Stimulated activated CD8-positive, alpha-beta memory T cell treated with anti-CD3 and anti-CD28 coated beads, Interleukin-15, amount 100 ng/mL, for 48 hours (primary cell): ENCODE measurements around the gene SOX6.

Experiments used
- DNase-seq, 2 donors: peaks; one replicate each; pipeline ENCODE4 v3.0.0-alpha.2; 2020; ENCODE audit warnings: low read depth in 2 of 2

The SOX6 gene

DNA sequence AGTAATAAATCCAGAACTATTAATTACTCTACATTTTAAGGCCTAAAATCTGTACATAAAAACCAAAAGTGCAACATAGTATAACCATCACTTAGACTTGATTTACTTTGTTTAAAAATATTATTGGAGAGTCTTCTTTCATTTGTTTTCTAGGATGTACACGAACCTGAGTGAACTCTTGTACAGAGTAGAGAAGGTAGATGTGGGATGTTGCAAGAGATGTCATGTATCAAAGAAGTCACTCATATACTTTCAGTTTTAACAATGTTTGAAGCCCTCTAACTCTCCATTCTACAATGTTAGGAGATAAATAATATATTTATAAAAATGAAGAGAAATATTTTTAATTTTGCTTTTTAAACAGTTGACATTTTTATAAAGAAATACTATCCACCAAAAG, 38.6 kb downstream of the SOX6 start:
- DNase-seq, result no peak

DNA sequence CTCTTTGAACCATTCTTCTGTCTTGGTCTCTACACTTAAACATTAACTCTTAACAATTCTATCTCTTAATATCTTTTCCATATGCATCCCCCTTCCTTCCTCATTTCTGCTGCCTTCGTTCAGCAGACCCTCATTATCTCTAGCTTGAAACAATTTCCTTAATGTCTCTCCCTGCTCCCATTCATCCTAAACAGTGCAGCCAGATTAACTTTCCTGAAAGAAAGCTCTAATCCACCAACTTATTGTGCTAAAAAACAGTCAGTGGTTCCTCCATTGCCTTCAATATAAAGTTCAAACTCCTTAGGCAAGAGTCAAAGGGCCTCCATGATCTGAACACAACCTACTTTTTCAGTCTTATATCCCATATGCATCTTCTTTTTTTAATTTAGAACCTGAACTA, 42.5 kb downstream of the SOX6 start:
- no peak for DNase-seq

DNA sequence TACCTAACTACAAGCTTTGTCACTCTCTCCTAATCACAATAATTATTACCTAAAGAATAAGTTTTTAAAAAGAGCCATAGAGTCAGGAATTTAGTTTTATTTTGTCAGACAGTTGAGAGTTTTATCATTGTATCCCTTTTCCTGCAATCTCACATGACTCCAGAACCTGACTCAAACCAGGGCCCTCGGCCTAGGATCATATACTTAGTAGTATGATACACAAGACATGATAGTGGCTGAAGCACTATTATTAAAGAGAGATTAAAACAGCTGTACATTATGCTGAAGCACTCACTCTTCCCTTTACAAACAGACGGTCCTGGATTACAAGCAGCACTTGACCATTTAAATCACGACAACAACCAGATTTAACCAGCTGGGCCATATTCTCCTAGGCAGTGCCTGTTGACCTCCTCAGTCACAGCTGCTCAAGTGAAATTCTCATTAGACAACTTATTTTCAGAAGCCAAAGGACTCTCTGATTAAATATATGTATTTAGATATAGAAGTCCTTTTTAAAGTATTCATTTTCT, 44.0 kb downstream of the SOX6 start:
- DNase-seq, result no peak

DNA sequence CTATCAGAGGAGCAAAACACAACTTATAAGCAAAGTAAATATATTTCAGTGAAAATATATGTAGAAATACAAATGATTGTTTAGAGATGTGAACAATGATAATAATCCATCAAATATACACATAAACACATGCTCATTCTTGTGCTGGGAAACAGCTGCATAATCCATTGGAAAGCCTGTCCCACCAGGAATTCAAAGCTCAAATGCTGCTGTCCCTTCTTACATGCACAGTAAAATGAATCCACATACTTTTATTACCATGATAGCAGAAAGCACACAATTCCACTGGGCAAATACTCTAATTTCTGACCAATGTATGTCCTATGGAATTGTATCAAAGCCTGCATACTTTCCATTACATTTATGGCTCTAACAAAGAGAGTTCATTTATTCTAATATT, 44.5 kb downstream of the SOX6 start:
- DNase-seq, result no peak

DNA sequence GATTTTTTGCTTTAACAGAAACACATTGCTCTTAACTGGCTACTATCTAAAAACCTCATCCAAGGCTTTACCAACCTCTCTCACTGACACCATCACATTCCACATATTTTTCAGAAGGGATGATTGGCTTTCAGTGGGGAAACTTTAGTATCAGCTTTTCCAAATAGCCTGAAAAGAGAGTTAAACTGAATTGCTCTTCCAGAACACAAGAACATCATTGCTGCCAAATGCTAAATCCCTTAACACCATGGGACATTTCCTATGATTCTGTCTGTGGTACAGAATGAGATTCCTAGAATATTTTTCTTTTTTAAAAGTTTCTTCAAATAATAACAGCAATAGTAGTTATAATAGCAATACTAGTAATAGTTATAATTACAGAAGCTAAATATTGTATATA, 45.4 kb downstream of the SOX6 start:
- DNase-seq, result no peak

DNA sequence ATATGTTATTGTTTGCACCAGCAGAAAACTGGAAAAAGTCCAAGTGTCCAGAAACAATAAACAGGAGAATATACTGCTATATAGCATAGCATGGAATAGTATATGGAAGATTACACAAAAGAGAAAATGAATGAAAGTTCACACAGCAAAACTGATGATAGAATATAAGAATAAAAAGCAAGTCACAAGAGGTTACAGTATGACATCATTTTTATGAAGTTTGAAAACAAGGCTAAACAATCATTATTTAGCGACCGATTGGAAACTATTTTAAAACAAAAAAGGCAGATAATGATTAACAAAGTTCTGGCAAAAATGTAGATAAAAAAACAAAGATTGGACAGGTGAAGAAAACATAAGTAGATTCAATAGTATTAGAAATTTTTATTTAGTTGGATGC, 47.1 kb downstream of the SOX6 start:
- DNase-seq, result no peak

DNA sequence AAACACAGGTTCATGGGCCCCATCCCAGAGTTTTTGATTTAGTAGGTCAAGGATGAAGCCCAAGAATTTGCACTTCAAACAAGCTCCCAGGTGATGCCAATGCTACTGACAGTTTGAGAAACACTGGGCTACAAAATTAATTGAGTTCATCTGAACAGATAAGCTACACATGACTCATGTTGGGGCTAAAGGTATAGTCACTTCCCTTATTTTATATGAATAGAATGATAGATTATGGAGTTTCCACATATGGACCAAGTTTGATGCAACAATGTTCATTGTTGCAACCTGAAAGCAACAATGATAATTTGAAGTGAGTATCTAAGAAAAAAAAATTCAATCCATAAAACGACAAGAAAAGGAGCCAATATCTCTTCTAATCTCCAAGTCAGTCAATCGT, 54.9 kb downstream of the SOX6 start:
- DNase-seq, result no peak

DNA sequence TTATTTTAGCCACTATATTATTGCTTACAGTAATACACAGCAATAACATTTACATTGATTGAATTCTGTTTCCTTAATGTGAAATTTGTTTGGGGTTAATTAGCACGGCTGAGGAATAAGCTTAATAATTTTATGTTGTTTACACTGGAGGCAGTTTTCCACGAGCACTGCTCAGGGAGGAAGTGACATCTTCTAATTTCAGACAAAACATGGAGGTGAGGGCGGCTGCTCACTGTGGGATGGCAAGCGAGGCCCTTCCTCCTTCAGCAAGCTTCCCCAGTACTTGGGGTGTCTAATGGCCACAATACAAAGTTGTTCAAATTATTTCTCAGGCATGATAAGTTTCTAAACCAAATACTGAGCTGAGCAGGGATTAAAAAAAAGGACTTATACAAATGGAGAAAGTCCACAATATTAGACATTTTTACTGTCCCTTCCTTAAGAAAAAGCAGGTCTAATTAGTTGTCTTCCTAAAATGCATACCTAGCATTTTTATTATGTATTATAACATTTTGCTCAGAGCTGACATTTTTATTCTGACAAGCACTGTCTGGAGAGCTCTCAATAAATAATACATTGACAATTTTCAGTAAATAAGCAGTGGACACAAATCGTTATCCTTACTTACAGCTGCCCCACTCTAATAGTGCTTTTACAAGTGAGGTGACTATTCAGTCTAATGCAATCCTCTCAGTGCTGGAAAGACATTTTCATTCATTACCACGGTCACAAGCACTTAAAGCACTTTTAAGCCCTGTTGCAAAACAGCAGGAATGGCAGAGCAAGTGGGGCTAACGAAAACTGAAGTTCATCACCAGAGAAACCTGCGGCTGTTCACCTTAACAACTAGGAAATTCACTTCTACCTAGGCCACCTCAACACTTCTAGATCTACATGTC, 56.2 kb downstream of the SOX6 start:
- DNase-seq, result no peak

DNA sequence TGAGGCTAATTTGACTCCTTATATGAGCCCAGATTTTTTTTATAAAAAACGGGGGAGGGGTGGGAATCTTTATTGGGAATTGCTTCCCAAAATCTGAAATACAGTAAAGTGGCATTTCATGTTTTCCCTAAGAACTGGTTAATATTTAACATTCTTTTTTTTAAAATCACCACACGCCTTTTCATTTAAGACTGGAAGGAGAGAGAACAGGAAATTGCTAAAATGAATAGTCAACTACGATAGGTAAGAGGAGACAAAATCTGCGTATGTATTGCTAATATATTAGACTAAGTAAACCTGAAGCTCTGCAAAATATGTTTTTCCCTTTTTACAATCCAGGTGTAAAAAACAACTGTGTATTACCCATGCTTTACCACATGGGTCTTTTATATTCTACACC, 57.0 kb downstream of the SOX6 start:
- DNase-seq, result no peak

DNA sequence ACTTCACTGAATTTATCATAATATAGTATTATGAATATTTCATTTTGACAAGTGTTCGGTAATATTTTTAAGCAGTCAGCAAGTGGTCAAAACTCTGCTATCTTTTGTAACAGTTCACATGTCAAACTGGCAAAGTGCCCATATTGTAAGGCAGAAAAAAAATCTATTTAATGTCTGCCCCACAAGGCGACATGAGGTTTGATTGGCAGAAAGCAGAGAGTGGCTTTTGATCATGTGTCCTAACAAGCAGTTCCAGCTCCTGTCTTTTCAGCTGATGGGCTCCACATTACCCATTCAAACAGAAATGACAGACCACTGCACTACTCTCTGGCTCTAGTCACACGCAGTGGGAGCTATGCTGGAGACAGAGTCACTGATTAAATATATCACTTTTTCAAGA, 59.0 kb downstream of the SOX6 start:
- no peak for DNase-seq

DNA sequence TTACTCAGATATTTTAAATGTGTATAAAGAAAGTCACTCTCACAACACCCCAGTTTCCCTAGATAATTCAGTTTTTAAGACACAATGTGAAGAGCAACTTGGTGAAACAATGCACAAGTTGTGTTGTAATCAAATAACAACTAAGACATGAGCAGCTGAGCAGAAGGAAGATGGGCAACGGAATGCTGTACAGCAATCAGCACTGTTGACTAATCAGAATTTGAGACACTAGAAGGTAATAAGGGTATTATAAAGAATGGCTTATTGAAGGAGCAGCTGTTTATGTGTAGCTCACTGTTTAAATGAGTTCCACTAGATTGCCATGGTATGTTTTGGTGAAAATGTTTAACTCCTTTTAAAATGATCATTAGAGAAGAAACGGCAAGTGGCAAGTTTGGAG, 60.1 kb downstream of the SOX6 start:
- no peak for DNase-seq

DNA sequence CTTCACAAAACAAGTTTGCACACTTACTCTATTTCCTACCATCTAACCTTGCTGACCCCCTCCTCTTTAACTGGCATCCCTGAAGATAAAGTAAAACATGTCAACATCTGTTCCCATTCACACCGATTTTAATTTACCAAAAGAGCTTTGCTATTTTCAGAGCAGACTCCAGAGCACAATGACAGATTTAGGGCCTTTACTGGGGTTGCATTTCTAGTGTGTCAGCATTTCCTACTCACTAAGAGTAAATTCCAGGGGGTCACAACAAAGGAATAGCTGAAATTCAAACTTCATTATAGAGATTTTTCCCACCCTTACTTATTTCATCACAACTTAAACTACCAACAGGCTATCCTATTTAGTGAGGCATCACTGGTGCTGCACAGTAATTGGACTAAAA, 60.8 kb downstream of the SOX6 start:
- no peak for DNase-seq

DNA sequence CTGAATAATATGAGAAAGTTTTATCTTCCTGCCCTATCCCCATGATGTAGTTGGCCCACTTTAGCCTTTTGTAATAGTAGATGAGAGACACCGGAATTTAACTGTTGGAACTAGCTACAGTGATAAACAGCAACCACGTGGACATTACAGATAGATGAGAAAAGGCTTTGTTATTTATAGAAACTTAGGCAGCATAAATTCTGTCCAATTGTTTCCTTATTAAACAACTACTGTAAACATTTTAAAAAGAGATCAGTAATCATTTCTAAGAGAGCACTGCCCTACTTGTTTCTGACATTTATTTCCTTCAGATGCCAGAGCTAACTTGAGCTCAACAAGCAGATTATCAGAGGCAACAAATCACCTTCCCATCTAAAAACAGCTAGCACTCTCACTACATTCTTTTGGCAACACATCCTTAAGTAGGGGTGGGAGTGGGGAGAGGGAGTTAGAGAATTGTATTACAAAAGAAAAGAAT, 63.1 kb downstream of the SOX6 start:
- no peak for DNase-seq

DNA sequence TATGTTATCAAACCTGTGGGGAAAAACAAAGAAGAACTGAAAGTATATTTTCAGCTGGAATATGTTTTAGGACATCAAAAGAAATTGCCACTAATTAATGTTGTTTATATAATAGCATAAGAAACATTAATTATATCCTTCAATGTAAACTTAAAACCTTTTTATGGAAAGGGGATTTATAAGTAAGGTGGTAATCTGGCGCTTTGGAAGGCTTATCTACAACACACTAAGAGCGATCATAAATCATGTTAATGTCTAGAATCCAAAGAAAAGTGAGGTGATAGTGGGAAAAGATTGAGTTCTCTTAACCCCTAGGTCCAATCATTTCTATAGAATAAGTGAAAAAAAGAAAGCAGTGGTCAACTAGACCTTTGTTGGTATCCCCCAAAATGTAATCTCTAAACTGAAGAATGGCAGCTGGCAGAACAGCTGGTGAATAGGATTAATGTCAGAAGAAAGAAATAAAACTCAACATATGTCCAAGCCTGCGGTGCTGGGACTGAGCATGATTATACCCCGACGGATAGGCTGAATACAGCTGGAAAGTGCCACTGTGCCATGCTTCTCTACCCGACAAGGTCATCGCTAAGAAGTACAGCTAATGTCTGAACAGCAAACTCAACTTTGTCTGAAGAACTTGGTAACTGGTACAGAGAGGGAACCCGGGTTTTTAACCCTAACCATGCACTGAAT, 64.0 kb downstream of the SOX6 start:
- no peak for DNase-seq

DNA sequence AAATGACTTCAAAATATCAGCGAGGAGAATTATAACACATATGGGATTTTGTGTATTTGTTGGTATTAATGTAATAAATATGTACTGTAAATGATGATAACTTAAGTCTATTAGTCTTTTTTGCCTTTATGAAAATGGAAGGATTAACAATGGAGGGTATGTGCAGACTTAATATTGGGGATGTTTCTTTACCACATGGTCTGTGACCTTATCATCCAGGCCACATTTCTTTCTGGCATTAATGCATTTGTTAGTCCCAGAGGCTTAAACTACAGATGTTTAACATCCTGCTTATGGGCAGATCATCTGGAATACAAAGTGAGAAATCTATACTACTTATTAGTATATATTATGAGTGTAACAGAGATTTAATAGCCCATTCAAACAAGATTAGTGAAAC, 64.6 kb downstream of the SOX6 start:
- DNase-seq, result no peak

DNA sequence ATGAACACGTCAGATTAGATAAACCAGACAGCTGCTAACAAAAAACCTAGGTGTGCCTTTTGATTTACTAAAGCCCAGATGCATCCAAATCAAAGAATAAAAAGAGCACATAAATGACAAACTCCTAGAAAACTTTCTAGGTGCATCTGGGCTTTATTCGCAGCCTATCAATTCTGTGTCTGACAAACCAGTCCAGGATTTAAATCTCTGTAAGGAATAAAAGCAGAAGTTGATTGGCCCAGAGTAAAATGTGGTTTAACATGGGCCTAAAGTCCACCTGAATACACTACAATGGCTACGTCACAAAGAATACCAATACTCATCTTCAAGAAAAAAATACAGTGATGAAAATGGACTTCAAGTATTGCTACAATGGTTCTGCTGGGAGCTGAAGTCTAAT, 66.8 kb downstream of the SOX6 start:
- DNase-seq, result no peak

DNA sequence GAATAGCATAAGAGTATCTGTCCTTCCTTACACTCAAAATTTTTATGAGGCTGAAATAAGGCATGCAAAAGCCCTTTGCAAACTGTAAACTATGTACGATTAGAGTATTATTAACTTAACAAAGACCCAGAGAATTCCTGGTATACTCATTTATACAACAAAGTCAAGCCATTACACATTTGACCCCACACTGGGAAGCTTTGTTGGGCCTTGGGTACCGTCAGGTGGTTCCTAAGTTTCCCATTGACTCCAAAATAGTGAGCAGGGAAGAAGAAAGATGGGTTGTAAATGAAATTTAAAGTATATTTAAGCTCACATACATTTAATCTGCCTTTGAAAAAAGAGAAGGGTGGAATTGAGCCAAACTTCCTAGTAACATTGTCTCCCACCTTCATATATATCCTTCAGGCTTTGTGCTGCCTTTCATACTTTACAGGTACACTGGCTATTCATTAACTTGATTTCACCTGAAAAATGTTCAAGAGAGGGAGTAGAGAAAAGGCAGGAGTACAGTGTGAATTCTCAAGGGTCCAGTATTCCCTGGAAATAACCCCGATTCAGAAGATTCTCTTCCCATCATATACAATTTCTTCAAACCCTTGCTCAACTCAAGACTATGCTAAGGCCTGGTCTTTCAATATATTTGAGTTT, 68.6 kb downstream of the SOX6 start:
- DNase-seq, result no peak

DNA sequence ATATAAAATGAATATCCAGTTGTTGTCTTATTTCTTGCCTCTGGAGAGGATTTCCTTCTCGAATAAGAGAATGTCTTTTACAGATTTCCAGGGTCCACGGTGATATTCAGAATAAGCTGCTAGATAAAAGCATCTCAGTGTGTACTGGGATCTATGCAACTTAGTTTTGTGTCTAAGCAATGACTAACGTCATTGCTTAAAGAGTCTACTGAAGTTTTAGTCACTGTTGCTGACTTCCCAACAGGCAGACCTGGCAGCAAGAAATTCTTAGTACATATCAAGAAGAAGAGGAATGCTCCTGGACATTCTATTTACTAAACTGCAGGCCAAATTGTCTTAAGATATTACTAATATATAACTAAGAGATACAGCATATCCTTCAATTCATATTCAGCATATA, 70.3 kb downstream of the SOX6 start:
- DNase-seq, result no peak

DNA sequence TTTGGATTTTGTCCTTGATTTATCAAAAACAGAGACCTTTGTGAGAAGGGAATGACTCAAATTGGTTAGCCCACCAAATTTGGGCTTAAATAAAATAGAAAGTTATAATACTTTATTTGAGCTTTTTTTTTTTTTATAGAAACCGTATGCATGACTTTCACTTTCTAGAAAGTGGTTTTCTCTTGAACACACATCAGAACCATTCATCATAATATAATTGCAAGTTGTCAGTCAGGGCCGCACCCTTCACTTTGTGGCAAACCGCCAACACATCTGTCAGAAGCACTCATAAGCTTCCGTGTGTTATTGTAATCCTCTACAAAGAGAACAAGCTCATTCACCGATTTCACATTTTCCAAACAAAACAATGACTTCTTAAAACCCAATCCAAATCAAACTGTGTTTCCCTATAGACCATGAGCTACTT, 76.1 kb downstream of the SOX6 start:
- DNase-seq, result no peak

DNA sequence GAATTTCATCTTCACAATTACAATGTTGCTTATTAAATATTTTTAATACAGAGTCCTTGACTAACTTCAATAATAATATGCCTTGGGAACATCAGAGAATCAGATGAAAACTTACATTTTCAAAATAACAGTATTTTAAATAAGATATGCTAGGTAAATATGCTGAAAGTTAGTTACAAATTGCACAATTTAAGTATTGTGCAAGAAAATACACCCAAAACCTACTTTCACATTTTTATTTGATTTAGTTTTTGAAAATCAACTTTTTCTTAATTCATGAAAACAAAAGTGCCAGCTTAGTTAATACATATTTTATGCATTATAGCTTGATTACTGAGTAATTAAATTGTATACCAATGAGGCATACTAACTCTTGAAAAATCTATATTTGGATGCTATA, 76.8 kb downstream of the SOX6 start:
- DNase-seq, result no peak

DNA sequence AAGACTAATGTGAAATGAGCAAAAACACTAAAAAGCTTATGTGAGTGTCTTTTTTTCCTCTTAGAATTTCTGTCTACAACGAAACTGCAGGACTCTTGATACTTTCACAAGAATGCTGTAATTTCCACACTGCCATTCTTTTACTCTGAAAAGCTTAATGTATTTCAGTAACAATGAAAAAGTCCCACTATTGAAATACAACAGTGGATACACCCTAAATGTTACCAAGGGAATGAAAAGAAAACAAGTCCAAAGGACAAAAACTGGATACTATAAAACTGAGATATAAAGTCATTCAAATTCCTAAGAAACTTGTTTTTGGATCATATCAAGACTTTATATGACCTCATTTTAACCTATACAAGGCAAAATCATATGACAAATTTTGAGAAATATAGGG, 77.4 kb downstream of the SOX6 start:
- no peak for DNase-seq

DNA sequence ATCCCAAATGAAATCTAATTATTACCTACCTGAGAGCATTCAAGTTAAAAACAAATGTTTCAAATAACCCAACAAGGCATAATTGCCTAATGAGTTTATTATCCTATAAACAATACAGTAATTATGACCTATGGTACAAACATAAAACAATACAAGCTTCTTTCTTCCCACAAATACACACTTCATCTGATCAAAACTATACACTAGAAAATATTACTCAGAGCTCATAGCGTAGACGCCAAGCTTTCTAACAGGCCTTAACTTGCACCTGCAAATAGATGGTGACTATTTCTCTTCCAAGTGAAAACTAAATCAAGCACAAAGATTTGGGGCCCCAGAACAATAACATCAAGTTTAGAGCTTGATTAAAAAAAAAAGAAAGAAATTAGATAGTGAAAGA, 78.1 kb downstream of the SOX6 start:
- DNase-seq, result no peak

DNA sequence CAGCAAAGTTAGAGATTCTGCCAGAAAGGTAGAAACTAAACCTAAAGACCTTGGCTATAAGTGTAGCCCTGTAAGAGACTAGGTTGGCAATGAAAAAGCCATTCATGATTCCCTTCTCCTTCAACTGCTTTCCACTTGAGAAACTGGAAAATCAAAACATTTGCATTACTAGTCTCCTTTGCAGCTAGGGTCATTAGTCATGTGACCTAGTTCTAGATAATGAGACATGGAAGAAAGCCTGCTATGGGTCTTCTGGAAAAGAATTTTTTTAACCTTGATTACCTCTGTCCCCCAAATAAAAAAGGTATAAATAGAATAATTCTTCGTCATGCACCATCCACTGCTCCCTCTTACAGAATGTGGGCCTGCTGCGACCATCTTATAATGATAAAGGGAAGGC, 80.1 kb downstream of the SOX6 start:
- no peak for DNase-seq
